ENCODE results near the gene EVI2A. TPM values are rescaled to one million over a fixed set of nuclear protein-coding genes. Genes with fewer than 3 reads are reported as not detected.

EVI2A gene
- total and polyA plus RNA-seq, 8 donors: 0.20 to 8.5 (median 0.80) TPM

DNA sequence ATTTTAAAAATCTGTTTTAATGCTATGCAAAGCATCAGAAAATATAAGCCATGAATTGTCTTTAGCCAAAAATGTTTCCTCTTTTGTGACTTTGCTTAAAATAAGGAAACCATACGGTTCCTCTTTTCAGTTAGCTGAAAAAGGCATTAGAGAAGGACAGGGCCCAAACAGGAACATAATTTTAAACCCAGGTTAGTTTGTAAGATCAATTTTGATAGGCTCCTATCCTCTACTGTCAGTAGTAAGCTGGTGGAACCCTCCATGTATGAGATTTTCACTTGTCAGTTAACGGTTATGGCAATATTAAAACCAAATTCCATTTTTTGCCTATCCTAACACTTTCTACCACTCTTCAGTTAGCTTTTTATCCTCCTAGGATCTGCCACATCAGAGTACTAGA, 11.9 kb downstream of the EVI2A start:
- FAIRE-seq (no peak), ATAC-seq (peak in 2 of 4 donors; percentile 45 to 46), DNase-seq (no peak)
- Histone ChIP-seq H3K27me3 (no peaks in the 10 kb centered on the region), H3K4me3 (no peak overlapping the region), H3K36me3 (no peaks in the 10 kb centered on the region), H3K4me1 (no peaks in the 10 kb centered on the region), H3K27ac (peak overlapping the region in 1 of 4 donors; percentile 16), H3K9me3 (no peaks in the 10 kb centered on the region)
- intact Hi-C loops (cut with DNase I): no loop called here
- WGBS, 2 donors: 89 to 99% methylated on average over 2 of the region's 2 CpGs
- TF ChIP-seq, protein P1, sequence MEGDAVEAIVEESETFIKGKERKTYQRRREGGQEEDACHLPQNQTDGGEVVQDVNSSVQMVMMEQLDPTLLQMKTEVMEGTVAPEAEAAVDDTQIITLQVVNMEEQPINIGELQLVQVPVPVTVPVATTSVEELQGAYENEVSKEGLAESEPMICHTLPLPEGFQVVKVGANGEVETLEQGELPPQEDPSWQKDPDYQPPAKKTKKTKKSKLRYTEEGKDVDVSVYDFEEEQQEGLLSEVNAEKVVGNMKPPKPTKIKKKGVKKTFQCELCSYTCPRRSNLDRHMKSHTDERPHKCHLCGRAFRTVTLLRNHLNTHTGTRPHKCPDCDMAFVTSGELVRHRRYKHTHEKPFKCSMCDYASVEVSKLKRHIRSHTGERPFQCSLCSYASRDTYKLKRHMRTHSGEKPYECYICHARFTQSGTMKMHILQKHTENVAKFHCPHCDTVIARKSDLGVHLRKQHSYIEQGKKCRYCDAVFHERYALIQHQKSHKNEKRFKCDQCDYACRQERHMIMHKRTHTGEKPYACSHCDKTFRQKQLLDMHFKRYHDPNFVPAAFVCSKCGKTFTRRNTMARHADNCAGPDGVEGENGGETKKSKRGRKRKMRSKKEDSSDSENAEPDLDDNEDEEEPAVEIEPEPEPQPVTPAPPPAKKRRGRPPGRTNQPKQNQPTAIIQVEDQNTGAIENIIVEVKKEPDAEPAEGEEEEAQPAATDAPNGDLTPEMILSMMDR (IDR thresholded peaks at IDR 0.05): no peak

DNA sequence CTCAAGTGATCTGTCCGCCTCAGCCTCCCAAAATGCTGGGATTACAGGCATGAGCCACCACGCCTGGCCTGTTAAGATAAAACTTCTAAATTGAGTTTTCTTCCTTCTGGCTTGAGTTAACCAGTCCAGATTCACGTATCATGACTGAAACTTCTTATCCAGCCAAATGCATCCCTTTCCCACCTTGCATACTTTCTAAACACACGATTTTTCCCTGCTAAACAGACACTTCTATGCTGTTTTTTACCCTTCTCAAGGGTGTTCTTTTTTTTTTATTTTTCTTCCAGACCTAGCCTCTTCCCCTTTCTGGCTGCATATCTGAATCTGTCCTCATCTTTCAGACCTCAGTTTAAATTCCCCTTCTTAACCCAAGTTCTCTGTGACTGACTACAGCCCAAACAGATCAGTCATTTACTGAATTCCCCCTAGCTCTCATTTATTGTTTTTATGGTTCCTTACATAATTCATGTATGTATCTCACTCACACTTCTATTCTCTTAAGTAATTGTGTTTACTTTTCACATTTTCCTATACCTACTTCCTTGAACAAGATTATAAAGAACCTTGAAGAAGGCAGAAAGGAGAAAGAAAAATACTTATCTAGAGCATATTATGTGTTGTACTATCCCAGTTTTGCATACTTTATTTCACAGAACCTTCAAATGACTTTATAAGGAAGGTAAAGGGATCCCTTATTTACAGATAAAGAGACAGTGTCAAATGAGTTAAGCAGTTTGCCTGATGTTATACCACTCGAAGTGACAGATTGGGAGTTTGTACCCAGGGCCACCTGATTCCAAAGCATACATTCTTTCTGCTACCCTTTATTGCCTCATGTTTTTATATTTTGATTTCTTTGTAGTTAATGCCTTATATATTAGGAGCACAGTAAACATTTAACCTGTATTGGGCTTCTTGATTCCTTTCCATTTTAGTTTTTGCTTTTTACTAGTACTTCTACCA, 12.8 kb downstream of the EVI2A start:
- TF ChIP-seq, protein P1 (IDR thresholded peaks at IDR 0.05): no peak
- Histone ChIP-seq H3K4me1 (no peaks in the 10 kb centered on the region), H3K9me3 (no peaks in the 10 kb centered on the region), H3K36me3 (no peaks in the 10 kb centered on the region), H3K4me3 (no peak overlapping the region), H3K27ac (no peak overlapping the region), H3K27me3 (no peaks in the 10 kb centered on the region)
- intact Hi-C loops (cut with DNase I): no loop called here
- DNase-seq: no peak
- 75 to 88% methylated on average over 5 of the region's 5 CpGs for WGBS, 2 donors
- peak; percentile 23 for FAIRE-seq
- peak in 2 of 4 donors; percentile 26 to 59 for ATAC-seq

DNA sequence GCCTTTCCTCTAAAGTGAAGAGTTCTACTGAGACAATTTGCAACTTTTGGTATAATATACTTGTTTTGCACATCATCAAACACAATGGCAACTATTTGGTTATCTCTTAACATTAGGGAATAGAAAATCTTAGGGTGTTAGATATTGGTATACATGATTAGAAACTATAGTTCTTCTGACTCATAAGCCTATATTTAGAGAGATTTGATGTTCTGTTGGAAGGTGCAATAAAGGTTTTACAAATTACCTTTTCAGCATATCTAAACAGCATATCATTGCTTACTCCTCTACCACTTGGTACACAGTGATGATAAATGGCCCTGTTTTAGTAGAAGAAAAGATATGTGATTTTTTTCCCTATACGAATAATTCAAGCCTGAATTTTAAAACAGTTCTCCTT, 13.8 kb downstream of the EVI2A start:
- H3K4me1 ChIP-seq: no peaks in the 10 kb centered on the region
- H3K27ac ChIP-seq: no peak overlapping the region
- WGBS, 2 donors: 83 to 84% methylated on average over 1 of the region's 1 CpG
- FAIRE-seq: no peak
- TF ChIP-seq, protein P1 (IDR thresholded peaks at IDR 0.05): no peak
- no peak for ATAC-seq
- no peaks in the 10 kb centered on the region for H3K27me3 ChIP-seq
- DNase-seq: no peak
- intact Hi-C loops (cut with DNase I): no loop called here
- H3K9me3 ChIP-seq: no peaks in the 10 kb centered on the region
- H3K4me3 ChIP-seq: no peak overlapping the region
- no peaks in the 10 kb centered on the region for H3K36me3 ChIP-seq

DNA sequence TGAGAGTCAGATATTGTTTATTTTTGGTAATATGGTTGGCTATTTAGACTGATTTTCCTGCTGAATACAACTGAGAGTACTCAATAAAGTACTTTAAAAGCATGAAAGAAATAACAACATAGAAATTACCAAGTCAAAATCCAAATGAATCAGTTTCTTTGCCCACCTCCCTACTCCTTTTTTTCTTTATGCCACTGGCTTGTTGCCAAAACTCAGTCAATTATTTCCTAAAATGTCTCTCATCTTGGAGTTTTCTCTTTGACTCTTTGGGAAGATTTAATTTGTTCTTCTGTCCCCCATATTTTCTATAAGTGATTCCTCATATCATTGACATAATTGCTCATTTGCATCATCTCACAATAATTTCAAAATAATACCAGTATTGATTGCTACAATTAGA, 21.8 kb downstream of the EVI2A start:
- FAIRE-seq (no peak), DNase-seq (no peak), ATAC-seq (no peak)
- H3K4me1 ChIP-seq: no peaks in the 10 kb centered on the region
- H3K36me3 ChIP-seq: no peaks in the 10 kb centered on the region
- H3K27ac ChIP-seq: no peak overlapping the region
- intact Hi-C loops (cut with DNase I): no loop called here
- no peaks in the 10 kb centered on the region for H3K9me3 ChIP-seq
- H3K4me3 ChIP-seq: no peak overlapping the region
- no peaks in the 10 kb centered on the region for H3K27me3 ChIP-seq
- TF ChIP-seq, protein P1 (IDR thresholded peaks at IDR 0.05): no peak

DNA sequence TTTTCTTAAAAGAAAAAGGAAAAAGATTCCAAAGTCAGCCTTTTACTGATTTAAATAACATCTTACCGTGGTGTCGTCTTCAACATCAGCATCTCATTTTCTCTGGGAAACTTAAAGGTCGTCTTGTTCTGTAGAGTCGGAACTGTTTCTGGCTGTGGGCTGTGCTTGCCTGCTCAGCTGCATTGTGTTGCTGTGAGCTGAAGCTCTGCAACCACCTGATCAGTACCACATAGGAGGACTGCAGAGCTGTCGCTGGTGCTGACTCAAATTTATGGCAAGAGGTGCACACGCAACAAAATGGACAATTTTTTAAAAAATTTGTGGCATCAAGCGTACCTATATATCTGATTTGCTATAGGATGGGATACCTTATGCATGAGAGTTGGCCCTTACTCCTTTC, 24.3 kb downstream of the EVI2A start, which contains the start of gene OMG:
Gene OMG (minus strand): TSS at position 150 of the 400 bp plus-strand sequence. CDS start 908 bp downstream, outside the sequence.
- Histone ChIP-seq H3K9me3 (no peaks in the 10 kb centered on the region), H3K27me3 (no peaks in the 10 kb centered on the region), H3K27ac (no peak within 1 kb of the TSS), H3K4me3 (no peak within 1 kb of the TSS), H3K36me3 (no peaks in the 10 kb centered on the region), H3K4me1 (no peaks in the 10 kb centered on the region)
- 90 to 91% methylated on average over 7 of the region's 7 CpGs for WGBS, 2 donors
- intact Hi-C loops (cut with DNase I): no loop called here
- ATAC-seq (no peak), DNase-seq (no peak), FAIRE-seq (no peak)
- TF ChIP-seq, protein P1 (IDR thresholded peaks at IDR 0.05): no peak

All from pancreas (tissue), 10 donors.